Activated CD4-positive, CD25-positive, alpha-beta regulatory T cell (primary cell): Measurements from ENCODE around the gene LARP1B.
A peak's percentile ranks its signal among the peaks of the same experiment; 100 is the strongest.
"Not testable (repeated sequence)": the region's sequence is repeated elsewhere in the genome, so short reads cannot be mapped to it uniquely, and the experiment has no call there.

Source experiments
- DNase-seq, 4 experiments: peaks; one replicate each; lab custom pipeline; 2025; lab: John Stamatoyannopoulos, UW

Gene LARP1B

GRCh38 chr4:128060699-128061565 is at the start of gene LARP1B:
Gene LARP1B, plus strand, starts transcription at chr4:128061312. Its CDS starts 13,640 bp downstream, at chr4:128074952.
- DNase-seq: peak; percentile 78 to 88 (median 81)

DNA sequence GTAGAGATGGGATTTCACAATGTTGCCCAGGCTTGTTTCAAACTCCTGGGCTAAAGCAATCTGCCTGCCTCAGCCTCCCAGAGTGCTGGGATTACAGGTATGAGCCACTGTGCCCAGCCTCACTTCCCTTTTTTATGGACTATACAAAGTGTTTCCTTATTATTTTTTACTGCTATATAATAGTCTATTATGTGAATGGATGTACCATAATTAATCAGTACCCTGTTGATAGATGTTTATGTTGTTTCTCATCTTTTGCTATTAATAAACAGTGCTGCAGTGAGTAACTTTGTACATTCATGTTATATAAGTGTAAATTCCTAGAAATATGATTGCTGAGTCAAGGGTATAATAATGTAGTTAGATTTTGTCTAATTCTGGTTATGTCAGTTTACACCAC is 35.8 kb upstream of the LARP1B start:
- no peak for DNase-seq

- DNase-seq: no peak
These were observed 31.2 kb upstream of the LARP1B start for GRCh38 chr4:128029907-128030306.

GRCh38 chr4:128031756-128032384 is 29.2 kb upstream of the LARP1B start:
- DNase-seq: no peak

- DNase-seq: no peak
These were observed 21.5 kb upstream of the LARP1B start for GRCh38 chr4:128039568-128039967.

DNA sequence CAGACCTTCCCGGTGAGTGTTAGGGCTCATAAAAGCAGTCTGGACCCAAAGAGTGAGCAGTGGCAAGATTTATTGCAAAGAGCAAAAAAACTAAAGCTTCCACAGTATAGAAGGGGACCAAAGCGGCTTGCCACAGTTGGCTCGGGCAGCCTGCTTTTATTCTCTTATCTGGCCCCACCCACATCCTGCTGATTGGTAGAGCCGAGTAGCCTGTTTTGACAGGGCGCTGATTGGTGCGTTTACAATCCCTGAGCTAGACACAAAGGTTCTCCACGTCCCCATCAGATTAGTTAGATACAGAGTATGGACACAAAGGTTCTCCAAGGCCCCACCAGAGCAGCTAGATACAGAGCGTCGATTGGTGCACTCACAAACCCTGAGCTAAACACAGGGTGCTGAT is 14.1 kb upstream of the LARP1B start:
- DNase-seq: not testable (repeated sequence)

- not testable (repeated sequence) for DNase-seq
These were observed 13.6 kb upstream of the LARP1B start for GRCh38 chr4:128047514-128047913.

- not testable (repeated sequence) for DNase-seq
These were observed 9.9 kb upstream of the LARP1B start for GRCh38 chr4:128051229-128051628.

DNA sequence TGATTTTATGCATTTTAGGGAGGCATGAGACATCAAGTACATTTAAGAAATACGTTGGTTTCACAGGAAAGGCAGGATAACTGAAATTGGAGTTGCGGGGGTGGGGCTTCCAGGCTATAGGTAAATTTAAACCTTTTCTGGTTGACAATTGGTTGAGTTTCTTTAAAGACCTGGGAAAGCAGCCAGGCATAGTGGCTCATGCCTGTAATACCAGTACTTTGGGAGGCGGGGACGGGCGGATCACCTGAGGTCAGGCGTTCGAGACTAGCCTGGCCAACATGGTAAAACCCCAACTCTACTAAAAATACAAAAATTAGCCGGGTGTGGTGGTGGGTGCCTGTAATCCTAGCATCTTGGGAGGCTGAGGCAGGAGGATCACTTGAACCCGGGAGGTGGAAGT is 6.2 kb upstream of the LARP1B start:
- not testable (repeated sequence) for DNase-seq

- not testable (repeated sequence) for DNase-seq
These were observed 5.5 kb upstream of the LARP1B start for GRCh38 chr4:128055441-128056206.

DNA sequence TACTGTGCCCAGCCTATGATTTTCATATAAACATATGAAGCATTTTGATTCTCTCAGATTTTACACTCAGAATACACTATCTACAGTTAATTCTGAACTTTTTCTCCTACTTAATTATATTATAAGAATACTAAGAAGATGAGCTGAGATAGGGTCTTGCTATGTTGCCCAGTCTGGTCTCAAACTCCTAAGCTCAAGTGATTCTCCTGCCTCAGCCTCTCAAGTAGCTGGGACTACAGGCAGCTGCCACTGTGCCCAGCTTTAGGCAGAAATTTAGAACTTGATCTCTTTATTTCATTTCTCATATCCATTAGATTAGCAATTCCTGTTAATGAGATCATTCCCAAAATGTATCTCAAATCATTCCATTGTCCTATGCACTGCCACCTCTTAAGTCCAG is 4.7 kb upstream of the LARP1B start:
- DNase-seq: no peak

GRCh38 chr4:128060121-128060698 is 902 bp upstream of the LARP1B start:
- no peak for DNase-seq

DNA sequence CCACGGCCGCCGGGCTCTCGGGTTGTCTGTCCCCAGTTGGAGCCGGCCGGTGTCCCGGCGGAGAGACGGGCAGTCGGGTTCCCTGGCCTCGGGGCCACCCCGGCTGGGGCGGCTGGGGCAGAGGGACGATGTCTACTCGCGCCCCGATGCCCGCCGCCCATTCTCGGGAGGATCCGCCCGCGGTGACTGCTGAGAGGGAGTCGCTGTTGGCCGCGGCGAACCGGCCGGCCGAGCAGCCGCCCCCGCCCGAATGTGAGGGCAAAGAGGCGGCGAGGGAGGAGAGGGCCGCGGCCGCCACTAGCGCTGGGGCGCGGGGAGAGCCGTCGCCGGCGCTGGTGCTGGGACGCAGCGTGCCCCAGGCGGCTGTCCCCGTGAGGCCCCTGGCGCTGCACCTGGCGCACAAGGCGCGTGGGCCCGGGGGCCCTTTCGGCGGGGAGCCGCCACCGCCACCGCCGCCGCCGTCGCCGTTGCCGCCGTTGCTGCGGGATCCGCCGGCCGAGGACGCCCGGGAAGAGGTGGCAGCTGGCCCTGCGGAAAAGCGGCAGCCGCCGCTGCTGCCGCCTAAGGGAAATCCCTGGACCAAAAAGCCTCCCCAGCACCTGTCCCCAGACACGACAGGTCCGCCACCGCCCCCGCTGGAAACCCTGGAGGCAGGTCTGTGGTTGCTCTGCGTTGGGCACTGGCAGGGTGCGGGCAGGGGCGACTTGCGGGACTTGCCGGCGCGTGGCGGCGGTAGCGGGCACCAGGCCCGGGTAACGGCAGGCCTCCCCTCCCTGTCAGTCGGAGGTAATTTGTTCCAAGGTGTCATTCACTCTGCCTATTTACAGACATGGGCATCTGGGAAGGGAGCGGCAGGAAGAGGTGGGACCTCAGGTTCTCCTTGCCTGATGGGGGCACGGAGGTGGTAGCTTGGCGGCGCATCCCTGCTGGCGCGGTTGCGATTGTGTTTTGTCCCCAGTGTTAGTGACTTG is 739 bp downstream of the LARP1B start:
- peak; percentile 28 to 32 (median 30) for DNase-seq

GRCh38 chr4:128066453-128066820 is 5.3 kb downstream of the LARP1B start:
- DNase-seq: not testable (repeated sequence)

GRCh38 chr4:128068918-128069317 is 7.8 kb downstream of the LARP1B start:
- no peak for DNase-seq

DNA sequence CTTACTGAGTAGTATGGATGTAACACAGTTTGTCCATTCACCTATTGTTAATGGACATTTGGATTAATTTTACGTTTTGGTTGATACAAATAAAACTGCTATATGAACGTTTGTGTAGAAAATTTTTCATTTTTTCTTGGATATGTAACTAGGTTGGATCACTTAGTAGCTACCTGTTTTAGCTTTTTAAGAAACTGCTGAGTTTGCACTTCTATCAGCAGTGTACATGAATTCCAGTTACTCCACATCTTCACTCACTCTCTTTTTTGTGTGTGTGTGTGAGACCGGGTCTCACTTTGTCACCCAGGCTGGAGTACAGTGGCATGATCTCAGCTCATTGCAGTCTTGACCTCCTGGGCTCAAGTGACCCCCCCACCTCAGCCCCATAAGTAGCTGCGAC is 15.4 kb downstream of the LARP1B start:
- DNase-seq: no peak

- not testable (repeated sequence) for DNase-seq
These were observed 34.2 kb downstream of the LARP1B start for GRCh38 chr4:128095293-128095692.

- no peak for DNase-seq
These were observed 46.7 kb downstream of the LARP1B start for GRCh38 chr4:128107766-128108165.

DNA sequence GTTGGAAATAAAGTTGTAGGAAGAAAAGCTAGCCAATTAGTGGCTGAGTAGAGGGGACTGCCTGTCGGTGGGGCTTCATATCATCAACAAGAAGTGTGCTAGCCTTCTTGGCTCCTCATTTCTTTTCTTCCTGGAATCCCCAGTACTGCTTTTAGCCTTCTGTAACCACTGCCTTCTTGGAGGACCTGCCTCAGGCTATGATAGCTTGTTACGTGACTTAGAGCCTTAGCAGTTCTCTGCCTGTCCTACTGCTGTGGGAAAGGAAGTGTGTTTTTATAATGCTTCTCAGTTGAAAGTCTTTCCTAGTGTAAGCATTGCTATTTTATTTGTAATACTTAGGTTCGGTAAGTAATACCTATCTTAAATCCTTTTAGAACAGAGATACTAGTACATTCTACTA is 61.9 kb downstream of the LARP1B start:
- no peak for DNase-seq

DNA sequence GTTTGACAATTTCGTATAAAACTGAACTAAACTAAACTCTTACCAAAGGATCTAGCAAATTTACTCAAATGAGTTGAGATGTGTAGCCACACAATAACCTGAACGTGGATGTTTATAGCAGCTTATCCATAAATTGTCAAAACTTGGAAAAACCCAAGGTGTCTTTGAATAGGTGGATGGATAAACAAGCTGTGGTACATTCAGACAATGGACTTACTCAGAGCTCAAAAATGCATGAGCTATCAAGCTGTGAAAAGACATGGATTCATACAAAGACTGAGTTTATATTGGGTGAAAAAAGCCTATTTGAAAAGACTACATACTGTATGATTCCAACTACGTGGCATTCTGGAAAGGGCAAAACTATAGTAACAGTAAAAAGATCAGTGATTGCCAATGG is 69.5 kb downstream of the LARP1B start:
- DNase-seq: no peak

- DNase-seq: no peak
These were observed 73.8 kb downstream of the LARP1B start for GRCh38 chr4:128134925-128135324.
